Measurements from ENCODE around the gene C2CD4B.

The C2CD4B gene

GRCh38 chr15:62183130-62183529 is 18.0 kb upstream of the C2CD4B start:
- H3K4me3 ChIP-seq (replicated peaks; ENCODE audit: insufficient read depth, low read length) = no peak overlapping the region
- DNase-seq (ENCODE audit: low read depth in 1 of 2, low spot score in 1 of 2) = no peak
- H3K27me3 ChIP-seq (ENCODE audit: insufficient read depth, poor library complexity, severe bottlenecking) = no peaks in the 10 kb centered on the region
- TF ChIP-seq CTCF (IDR thresholded peaks at IDR 0.05; ENCODE audit: insufficient read depth, low read length) = no peak
- TF ChIP-seq GABPA (IDR thresholded peaks at IDR 0.05; ENCODE audit: low read depth) = no peak
- no peak for TF ChIP-seq REST (IDR thresholded peaks at IDR 0.05; ENCODE audit: insufficient replicate concordance, low read depth)
- no peak for TF ChIP-seq POLR2AphosphoS5 (IDR thresholded peaks at IDR 0.05; ENCODE audit: low read depth)
- TF ChIP-seq SPI1 (IDR thresholded peaks at IDR 0.05; ENCODE audit: borderline replicate concordance, low read depth) = no peak
- no peak overlapping the region for H3K27ac ChIP-seq (replicated peaks)

- no peak for DNase-seq (ENCODE audit: low read depth in 1 of 2, low spot score in 1 of 2)
- Histone ChIP-seq H3K27me3 (ENCODE audit: insufficient read depth, poor library complexity, severe bottlenecking) (peaks cover 4% of the 10 kb centered on the region), H3K27ac (replicated peaks) (no peak overlapping the region), H3K4me3 (replicated peaks; ENCODE audit: insufficient read depth, low read length) (no peak overlapping the region)
- TF ChIP-seq CTCF (IDR thresholded peaks at IDR 0.05; ENCODE audit: insufficient read depth, low read length) (no peak), REST (IDR thresholded peaks at IDR 0.05; ENCODE audit: insufficient replicate concordance, low read depth) (no peak), GABPA (IDR thresholded peaks at IDR 0.05; ENCODE audit: low read depth) (no peak), SPI1 (IDR thresholded peaks at IDR 0.05; ENCODE audit: borderline replicate concordance, low read depth) (no peak), POLR2AphosphoS5 (IDR thresholded peaks at IDR 0.05; ENCODE audit: low read depth) (no peak)
Measured at GRCh38 chr15:62173215-62173614, 8.1 kb upstream of the C2CD4B start.

DNA sequence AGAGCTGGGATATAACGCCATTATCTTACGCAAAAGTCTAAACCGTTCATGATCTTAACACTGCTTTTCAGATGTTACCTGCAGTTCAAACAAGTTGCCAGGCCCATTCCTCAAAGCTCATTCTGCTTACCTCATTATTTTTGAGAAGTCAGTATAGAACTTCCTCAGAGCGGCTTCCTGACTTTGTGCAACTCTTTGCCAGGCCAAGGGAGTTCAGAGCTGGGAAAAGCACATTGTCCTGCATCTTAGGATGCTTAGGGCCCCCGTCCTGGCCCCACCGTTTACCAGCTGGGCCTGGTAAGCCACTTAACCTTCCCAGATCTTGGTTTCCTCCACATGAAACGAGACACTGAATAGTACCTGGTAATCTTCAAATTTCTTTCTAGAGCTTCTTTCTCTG is 6.8 kb upstream of the C2CD4B start:
- TF ChIP-seq GABPA (IDR thresholded peaks at IDR 0.05; ENCODE audit: low read depth) = no peak
- no peak for TF ChIP-seq POLR2AphosphoS5 (IDR thresholded peaks at IDR 0.05; ENCODE audit: low read depth)
- TF ChIP-seq CTCF (IDR thresholded peaks at IDR 0.05; ENCODE audit: insufficient read depth, low read length) = no peak
- no peak for TF ChIP-seq SPI1 (IDR thresholded peaks at IDR 0.05; ENCODE audit: borderline replicate concordance, low read depth)
- TF ChIP-seq REST (IDR thresholded peaks at IDR 0.05; ENCODE audit: insufficient replicate concordance, low read depth) = no peak
- peaks cover 11% of the 10 kb centered on the region for H3K27me3 ChIP-seq (ENCODE audit: insufficient read depth, poor library complexity, severe bottlenecking)
- H3K27ac ChIP-seq (replicated peaks) = no peak overlapping the region
- H3K4me3 ChIP-seq (replicated peaks; ENCODE audit: insufficient read depth, low read length) = no peak overlapping the region
- no peak for DNase-seq (ENCODE audit: low read depth in 1 of 2, low spot score in 1 of 2)

Measured in HL-60 (cell line).